DOHH2 (cell line): ENCODE results near the gene RORB.

Source experiments
- CTCF ChIP-seq: fragments of 200-600 bp; sonication (generic); IDR thresholded peaks from one replicate; pipeline ENCODE4 v1.5.1; 2014; ENCODE audit warnings: antibody characterized with exemption, mild to moderate bottlenecking, low read depth, low read length; ENCODE audit not compliant: poor library complexity, severe bottlenecking
- EZH2phosphoT487 ChIP-seq: fragments of 200-600 bp; sonication (generic); IDR thresholded peaks from 2 replicates; pipeline ENCODE4 v1.6.1; 2017; ENCODE audit warnings: borderline replicate concordance, mild to moderate bottlenecking, antibody characterized with exemption, low read length, moderate library complexity, mixed read lengths

GRCh38 chr9:74570879-74571512 lies 73.9 kb downstream of the RORB start:
- peak; percentile 61 for TF ChIP-seq CTCF
- no peak for TF ChIP-seq EZH2phosphoT487
